ENCODE results near the gene PCBP3. TPM values are rescaled to one million over a fixed set of nuclear protein-coding genes. Genes with fewer than 3 reads are reported as not detected.

Gene PCBP3
- total RNA-seq, 2 experiments from 2014 or later: 1.9 to 2.2 TPM

- H3K36me3 Mint-ChIP-seq (ENCODE audit: low read depth): no peaks in the 10 kb centered on the region
- H3K4me1 Mint-ChIP-seq (ENCODE audit: low read depth): peaks cover 34% of the 10 kb centered on the region
- CTCF ChIA-PET: interaction anchor here (1.4 kb wide), 1 partner anchor 11 kb away, joined by 3 read pairs; no protein-coding TSS in a partner anchor
- H3K27me3 Mint-ChIP-seq: no peaks in the 10 kb centered on the region
- no peak for TF ChIP-seq CTCF (IDR thresholded peaks at IDR 0.05)
- H3K27ac Mint-ChIP-seq: no peak overlapping the region
- H3K9me3 Mint-ChIP-seq: no peaks in the 10 kb centered on the region
- POLR2A ChIA-PET: interaction anchor here (0.8 to 1.0 kb wide), 2 partner anchors 12 to 86 kb away, joined by 3 read pairs; no protein-coding TSS in a partner anchor
- DNase-seq (no peak), ATAC-seq (no peak)
- no peak overlapping the region for H3K4me3 Mint-ChIP-seq
- intact Hi-C loops (cut with micrococcal nuclease): no loop called here
These were observed 6.4 kb upstream of the PCBP3 start for GRCh38 chr21:45636951-45637646.

GRCh38 chr21:45637883-45638282 is 5.6 kb upstream of the PCBP3 start:
- H3K27me3 Mint-ChIP-seq: no peaks in the 10 kb centered on the region
- DNase-seq (no peak), ATAC-seq (no peak)
- no peak for TF ChIP-seq CTCF (IDR thresholded peaks at IDR 0.05)
- H3K9me3 Mint-ChIP-seq: no peaks in the 10 kb centered on the region
- ChIA-PET CTCF (no interaction called here), POLR2A (no interaction called here)
- no peak overlapping the region for H3K4me3 Mint-ChIP-seq
- intact Hi-C loops (cut with micrococcal nuclease): no loop called here
- peaks cover 26% of the 10 kb centered on the region for H3K4me1 Mint-ChIP-seq (ENCODE audit: low read depth)
- no peaks in the 10 kb centered on the region for H3K36me3 Mint-ChIP-seq (ENCODE audit: low read depth)
- H3K27ac Mint-ChIP-seq: no peak overlapping the region

- Mint-ChIP-seq H3K27ac (no peak overlapping the region), H3K4me3 (no peak overlapping the region)
These were observed 4.8 kb upstream of the PCBP3 start for GRCh38 chr21:45638707-45639106.

GRCh38 chr21:45639206-45640000 is 4.1 kb upstream of the PCBP3 start:
- Mint-ChIP-seq H3K4me1 (ENCODE audit: low read depth) (peaks cover 28% of the 10 kb centered on the region), H3K4me3 (no peak overlapping the region), H3K9me3 (no peaks in the 10 kb centered on the region), H3K27ac (no peak overlapping the region), H3K36me3 (ENCODE audit: low read depth) (no peaks in the 10 kb centered on the region), H3K27me3 (peaks cover 2% of the 10 kb centered on the region)
- intact Hi-C loops (cut with micrococcal nuclease): no loop called here
- ChIA-PET CTCF (interaction anchor here (0.9 to 1.4 kb wide), 2 partner anchors 43 to 247 kb away, joined by 3 to 4 read pairs; no protein-coding TSS in a partner anchor), POLR2A (interaction anchor here (0.9 to 1.2 kb wide), 2 partner anchors 11 to 60 kb away, joined by 3 to 4 read pairs; no protein-coding TSS in a partner anchor)
- ATAC-seq (no peak), DNase-seq (no peak)
- no peak for TF ChIP-seq CTCF (IDR thresholded peaks at IDR 0.05)

More at GRCh38 chr21:45638707-45639106, 4.8 kb upstream of the PCBP3 start:
- H3K9me3 Mint-ChIP-seq: no peaks in the 10 kb centered on the region
- ChIA-PET CTCF (no interaction called here), POLR2A (interaction anchor here (1.2 kb wide), 1 partner anchor 11 kb away, joined by 3 read pairs; no protein-coding TSS in a partner anchor)
- DNase-seq (no peak), ATAC-seq (no peak)
- intact Hi-C loops (cut with micrococcal nuclease): no loop called here
- H3K4me1 Mint-ChIP-seq (ENCODE audit: low read depth): peaks cover 26% of the 10 kb centered on the region
- no peaks in the 10 kb centered on the region for H3K36me3 Mint-ChIP-seq (ENCODE audit: low read depth)
- TF ChIP-seq CTCF (IDR thresholded peaks at IDR 0.05): no peak
- no peaks in the 10 kb centered on the region for H3K27me3 Mint-ChIP-seq
